Gastrocnemius medialis (tissue), 4 donors: ENCODE measurements around the gene PLPP3.
A peak's percentile ranks its signal among the peaks of the same experiment; 100 is the strongest.

Experiments used
- CTCF ChIP-seq, 5 experiments: fragments of 450-650 bp in 3 of 5; fragments of 200-600 bp in 2 of 5; sonication (generic) in 2 of 5; IDR thresholded peaks in 4 of 5; conservative IDR thresholded peaks in 1 of 5; 1 replicate in 4 of 5; 2 replicates in 1 of 5; pipeline ENCODE4 v1.5.1; 2016 to 2019; ENCODE audit warnings: antibody characterized with exemption in 5 of 5, mild to moderate bottlenecking in 3 of 5, moderate library complexity in 3 of 5
- POLR2A ChIP-seq, 2 donors: fragments of 450-650 bp; IDR thresholded peaks; one replicate each; pipeline ENCODE4 v1.6.1; 2017; ENCODE audit warnings: antibody characterized with exemption in 2 of 2, mild to moderate bottlenecking in 2 of 2, moderate library complexity in 2 of 2

GRCh38 chr1:56563568-56563967 is 15.8 kb downstream of the PLPP3 start:
- TF ChIP-seq POLR2A (IDR thresholded peaks at IDR 0.05) (peak in 1 of 2 donors; percentile 7), CTCF (IDR thresholded peaks at IDR 0.05 in 4 of 5, conservative IDR thresholded peaks at IDR 0.05 in 1 of 5) (no peak)
